Spleen (tissue), 7 donors: ENCODE measurements around the gene MAGED2.

Source experiments
- CTCF ChIP-seq, 11 experiments: fragments of 200-600 bp in 7 of 11; fragments of 450-650 bp in 4 of 11; sonication (generic) in 4 of 11; IDR thresholded peaks in 8 of 11; conservative IDR thresholded peaks in 3 of 11; 1 replicate in 7 of 11; 2 replicates in 4 of 11; pipeline versions ENCODE4 v1.4.0 to v1.8.0; 2016 to 2021; ENCODE audit warnings: antibody characterized with exemption in 11 of 11, inconsistent platforms in 4 of 11, mild to moderate bottlenecking in 1 of 11
- POLR2A ChIP-seq, 3 donors: fragments of 450-650 bp; IDR thresholded peaks; one replicate each; pipeline ENCODE4 v1.5.1; 2017; ENCODE audit warnings: antibody characterized with exemption in 3 of 3, mild to moderate bottlenecking in 1 of 3
- donor health status: DM: no; HTN: no; CAD: no; lungs with moderate emphysema.
- donor health status: DM: no; HTN: no; CAD: no.
- donor health status: DM: no; HTN: no; CAD: no.

DNA sequence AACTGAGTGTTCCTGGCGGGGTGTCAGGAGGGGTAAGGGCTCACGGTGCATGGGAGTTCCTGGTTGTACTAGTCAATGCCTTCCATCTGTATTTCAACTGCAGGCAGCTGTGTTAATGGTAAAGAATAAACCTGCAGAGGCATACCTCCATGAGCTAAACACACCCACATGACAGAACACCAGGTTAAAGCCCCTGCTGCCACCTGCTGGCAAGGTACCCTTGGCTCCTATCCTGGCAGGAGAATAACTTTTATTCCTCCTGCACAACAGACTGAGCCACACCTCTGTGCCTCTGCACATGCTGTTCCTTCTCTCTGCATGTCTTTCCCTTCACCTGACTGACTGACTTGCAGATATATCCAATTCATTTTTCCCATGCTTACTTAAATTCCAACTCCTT, 20.6 kb upstream of the MAGED2 start:
- TF ChIP-seq CTCF (IDR thresholded peaks at IDR 0.05 in 8 of 11, conservative IDR thresholded peaks at IDR 0.05 in 3 of 11): peak in 4 of 11 experiments; percentile 10 to 35 (median 22)
- TF ChIP-seq POLR2A (IDR thresholded peaks at IDR 0.05): no peak
